ENCODE data around the gene ADAMTS17.

The ADAMTS17 gene

DNA sequence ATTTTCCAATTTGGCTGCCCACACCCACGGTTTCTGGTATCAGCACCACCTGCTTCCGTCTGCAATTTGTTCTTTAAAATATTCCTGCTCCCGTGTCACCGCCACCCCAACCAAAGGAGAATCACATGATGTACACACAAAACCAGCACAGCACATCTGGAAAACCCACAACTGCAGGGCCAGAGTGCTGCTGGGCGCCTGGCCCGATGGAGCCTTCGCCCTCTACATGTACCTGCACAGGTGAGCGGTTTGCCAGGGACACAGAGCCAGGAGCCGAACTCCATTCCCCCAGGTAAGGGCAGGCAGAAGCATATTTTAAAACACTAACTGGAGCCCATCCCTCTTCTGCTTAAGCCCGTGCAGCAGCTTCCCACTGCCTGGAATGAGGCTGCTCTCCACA lies 75.6 kb downstream of the ADAMTS17 start:
- no peak for DNase-seq

DNA sequence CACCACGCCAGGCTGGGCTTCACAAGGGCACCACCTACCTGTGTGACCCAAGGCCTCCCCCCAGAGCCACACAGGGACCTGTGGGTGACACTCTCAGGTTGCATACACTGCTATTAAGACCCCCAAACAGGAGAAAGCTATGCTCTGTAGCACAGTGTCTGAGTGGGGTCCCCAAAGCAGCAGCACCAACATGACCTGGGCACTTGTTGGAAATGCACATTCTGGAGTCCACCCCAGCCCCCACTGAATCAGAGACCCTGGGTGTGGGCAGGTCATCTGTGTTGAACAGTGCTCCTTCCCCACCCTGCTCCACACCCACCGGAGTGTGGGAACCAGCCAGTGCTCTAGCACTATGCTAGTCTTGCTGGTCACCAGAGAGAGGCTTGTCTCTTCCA lies 76.1 kb downstream of the ADAMTS17 start:
- no peak for DNase-seq

DNA sequence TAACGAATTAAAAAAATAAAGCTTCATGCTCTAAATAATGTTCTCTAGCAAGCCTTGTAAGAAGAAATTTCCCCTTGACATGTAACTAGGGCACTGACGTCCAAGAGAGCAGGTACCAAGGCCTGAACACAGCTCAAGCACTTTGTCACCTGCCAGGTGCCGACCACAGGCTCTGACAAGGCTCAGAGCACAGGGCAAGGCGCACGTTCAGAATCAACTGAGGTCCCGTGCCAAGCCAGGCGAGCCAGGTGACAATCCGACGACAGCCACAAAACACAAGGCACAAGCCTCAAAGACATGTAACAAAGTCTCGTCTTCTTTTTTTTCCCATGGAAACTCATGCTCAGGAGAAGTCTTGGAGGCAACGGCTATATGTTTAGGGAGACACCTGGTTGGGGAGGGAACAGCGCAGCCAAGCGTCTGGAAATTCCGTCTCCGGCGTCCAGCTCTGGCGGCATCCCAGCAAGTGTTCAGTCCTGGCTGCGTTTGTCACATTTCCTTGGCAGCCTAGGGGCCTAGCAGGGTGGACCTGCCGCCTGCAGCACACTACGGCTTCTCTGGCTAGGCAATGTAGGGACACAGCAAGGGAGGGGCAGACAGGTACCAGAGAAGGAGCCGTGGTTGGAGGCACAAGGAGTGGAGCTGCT lies 76.7 kb downstream of the ADAMTS17 start:
- DNase-seq = no peak

DNA sequence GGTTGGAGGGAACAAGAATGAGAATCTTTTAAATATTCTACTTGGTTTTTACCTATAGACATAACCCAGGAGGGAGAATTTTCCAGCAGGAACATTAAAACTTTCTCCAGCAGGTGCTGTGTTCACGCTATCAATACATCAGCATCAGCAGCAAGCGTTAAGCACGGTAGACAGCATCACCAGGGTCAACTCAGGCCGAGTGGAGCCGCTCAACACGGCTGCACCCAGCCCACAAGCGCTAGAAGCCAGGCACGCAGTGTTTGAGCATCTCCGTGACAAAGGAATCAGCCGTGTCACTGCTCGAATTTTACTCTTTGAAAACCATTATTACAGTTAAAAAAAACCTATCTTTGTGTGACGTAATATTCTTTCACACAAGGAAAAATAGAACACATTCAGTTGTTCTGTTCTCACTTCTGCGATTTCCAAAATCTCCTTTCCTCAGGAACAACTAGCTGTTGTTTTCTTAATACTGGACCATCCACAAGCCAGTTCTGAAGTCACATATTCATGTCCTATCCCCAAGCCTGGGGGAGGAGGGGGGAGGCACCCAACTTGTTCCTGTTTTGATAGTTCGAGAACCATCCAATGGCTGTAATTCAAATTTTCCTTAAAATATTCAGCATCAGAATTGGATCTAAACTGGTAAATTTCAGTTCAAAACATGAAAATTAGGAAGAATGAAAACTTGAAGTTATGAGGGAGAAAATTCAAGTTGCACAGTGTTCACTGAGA lies 77.9 kb downstream of the ADAMTS17 start:
- DNase-seq = no peak

DNA sequence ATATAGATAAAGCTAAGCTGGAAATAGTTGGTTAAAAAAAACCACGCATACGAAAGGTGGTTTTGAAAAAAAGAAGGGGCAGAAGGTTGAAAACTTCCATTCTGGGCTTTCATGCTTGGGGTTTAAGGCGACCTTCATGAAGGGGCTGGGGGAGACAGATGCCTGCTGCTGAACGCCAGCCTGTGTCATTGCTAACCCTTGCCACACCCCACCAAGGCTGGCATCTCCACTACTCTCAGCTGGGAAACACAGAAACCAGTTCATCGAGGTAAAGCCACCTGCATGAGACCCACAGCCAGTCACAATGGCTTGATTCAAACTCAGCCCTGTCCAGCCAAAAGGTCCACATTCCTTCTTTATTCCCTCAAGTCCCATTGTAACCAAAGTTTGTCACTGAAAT lies 78.7 kb downstream of the ADAMTS17 start:
- DNase-seq = no peak

DNA sequence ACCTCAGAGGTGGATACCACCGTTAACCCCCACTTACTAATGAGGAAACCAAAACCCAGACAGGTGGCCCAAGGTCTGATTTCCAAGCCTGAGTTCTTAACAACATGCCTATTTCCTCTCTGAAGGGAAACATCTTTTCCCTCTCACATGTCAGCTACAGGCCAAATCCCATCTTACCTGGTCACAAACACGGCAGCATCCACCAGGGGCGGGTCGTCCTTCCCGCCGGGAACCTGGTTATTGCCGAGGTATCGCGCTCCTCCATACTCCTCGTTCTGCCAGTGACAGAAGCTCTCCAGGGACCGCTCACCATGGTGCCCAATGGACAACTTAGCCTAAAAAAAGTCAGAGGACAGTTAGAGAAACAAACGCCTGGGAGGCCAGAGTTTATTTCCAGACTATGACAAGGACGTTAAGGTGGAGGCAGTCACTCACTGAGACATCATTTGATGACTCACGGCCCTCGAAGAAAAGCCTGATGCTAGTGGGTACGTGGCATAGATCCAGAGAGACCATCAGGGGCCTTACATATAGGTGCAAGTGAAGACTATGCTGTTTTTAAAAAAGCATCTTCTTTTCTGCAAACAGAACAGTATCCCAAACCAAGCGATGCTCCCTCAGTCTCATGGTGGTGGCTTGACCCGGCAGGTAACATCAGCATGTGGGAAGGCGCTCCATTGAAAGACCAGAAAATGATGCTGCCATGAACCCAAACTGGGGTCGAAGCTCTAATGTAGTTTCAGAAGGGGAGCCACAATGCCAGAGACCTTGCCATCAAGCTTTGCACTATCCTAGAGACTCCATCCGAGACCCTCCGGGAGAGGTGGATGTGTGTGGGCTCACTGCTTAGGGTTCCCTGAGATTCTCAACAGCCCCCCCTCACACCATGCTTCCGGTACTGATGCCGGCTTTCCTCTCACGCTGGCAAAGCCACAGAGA lies 80.2 kb downstream of the ADAMTS17 start:
- no peak for DNase-seq

DNA sequence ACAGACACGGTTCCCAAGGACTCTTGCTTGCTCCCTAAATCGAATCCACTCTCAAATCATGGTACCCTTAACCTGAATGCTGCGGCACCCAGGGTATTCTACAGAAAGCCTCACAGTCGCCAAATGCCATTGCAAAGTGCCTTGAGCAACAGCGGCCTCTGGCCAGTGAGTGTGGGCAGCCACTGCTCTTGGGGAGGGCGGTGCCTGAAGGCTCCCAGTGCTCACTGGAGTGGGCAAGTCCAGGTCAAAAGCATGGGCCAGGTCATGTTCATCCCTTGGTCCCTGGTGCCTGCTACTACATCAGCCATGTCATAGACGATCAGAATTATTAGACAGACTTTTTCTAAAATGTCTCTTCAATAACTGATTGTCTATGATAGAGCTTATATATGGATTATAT lies 82.5 kb downstream of the ADAMTS17 start:
- DNase-seq = no peak

DNA sequence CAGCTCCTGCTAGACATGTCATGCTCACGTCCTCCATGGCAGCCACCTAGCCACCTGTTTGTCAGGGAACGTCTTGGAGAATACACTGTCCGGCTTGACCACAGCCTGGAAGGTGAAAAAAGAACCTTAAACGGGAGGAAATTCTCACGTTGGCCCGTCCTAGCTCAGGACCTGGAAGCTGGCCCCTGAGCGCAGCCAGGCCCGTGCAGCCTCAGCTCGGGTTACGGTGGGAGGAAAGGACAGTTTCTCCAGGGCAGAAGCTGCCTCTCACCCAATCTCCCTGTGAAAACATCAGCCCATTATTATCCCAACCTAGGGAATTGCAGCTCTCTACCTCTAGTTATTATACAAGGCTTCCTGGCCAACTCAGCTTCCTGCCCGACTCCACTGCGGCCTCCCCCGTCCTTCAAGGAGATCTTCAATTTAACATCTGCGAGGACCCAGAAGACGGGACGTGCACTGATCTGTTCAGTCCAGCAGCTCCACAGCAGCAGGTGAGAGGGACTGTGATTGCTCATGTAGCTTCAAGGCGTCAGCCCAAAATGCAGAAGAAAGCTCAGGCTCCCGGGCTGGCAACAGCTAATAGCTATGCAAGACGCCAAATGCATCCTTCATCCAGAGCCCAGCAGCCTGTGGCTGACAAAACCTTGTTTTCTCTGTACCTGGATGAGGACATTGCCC lies 84.7 kb downstream of the ADAMTS17 start:
- DNase-seq = no peak

DNA sequence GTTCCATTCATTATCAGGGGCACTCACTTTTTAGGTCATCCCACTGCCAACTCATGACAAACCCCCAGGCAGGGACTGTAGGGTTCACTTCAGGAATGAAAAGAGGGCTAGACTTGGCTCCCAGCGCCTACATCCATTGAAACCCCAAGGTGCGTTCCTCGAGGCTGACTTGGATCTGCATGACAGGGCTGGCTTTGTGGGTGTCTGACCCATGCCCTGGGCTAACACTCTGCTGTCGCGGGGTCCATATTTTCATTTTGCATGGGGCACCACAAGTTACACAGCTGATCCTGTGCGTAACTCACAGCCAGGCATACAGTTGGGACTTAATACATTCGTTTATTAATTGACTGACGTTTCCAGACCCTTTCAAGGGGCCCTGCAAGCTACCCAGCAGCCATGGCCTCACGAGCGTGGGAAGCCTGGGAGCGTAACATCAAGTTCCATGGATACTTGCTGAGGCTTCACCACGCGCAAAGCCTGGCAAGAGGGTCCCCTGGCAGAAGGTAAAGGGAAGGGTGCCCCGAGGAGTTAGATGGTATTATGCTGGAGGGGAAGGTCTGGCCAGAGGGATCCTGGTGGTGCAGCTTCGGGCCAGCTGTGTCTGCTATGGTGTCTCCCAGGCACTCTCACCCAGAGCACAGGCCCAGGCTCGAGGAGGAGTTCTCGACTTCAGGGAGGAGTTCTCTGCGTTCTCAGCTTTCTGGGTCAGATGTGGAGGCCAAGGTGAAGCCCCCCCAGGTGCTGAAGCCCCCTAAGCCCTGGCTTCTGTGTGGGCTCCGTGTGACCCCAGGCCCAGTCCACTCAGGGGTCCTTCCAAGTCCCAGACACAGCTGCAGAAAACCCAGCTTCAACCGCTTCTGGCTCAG lies 85.4 kb downstream of the ADAMTS17 start:
- DNase-seq = no peak

DNA sequence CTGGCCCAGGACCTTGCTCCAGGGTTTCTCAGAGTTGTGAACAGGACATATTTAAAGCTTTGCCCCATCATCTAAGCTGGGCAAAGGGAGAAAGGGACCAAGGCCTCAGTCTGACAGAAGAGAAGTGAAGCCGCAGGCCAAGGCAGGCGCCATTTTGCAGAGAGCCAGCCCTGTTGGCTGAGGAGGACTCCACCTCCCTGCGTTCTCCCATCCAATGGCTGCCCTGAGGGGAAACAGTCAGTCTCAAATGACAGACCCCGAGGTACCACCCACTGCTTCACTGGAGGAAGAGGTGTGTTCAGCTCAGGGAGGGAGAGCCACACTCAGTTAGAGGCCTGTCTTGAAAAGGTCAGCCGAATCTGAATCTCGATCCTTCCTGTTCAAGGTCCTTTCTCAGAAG lies 86.1 kb downstream of the ADAMTS17 start:
- DNase-seq = no peak

DNA sequence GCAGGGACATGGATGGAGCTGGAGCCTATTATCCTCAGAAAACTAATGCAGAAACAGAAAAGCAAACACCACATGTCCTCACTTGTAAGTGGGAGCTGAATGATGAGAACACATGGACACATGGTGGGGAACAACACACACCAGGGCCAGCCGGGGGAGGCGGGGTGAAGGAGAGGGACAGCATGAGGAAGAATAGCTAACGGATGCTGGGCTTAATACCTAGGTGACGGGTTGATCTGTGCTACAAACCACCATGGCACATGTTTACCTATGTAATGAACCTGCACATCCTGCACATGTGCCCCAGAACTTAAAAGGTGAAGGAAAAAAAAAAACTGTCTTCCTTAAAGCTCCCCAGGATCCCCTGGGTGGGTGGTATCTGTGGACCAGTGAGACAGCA lies 87.1 kb downstream of the ADAMTS17 start:
- DNase-seq = no peak

DNA sequence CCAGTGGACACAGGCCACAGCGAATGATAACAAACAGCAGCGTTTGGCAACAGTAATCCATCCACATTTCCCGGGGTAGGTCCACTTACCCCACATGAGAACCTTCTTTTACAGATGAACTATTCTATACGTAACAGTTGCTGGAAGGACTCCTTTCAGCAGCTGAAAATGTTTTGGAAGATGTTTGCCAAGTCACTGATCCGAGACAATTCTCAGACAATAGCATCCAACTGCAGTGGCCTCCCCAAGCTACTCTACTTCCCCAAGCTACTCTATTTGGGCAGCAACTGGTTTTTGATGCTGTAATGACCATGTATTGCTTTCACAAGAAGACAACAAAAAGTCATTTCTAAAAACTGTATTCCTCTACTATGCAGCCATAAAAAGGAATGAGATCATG lies 87.5 kb downstream of the ADAMTS17 start:
- DNase-seq = no peak

DNA sequence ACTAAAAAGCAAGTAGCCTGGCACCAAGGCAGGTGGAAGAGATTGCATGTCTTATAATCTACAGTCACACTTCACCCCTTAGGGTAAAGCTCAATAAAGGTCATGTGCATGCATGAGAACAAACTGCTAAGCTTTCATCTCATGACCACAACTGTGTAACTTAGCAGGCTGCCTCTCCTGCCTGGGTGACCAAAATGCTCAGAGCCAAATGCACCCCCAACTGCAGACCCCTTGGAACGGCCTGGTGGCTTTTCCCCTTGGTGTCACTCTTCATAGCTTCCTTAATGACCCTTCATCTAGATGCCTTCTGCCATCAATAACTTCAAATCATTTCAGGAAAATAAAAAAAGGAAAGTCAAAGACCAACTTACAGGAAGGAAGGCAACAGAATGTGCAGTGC lies 88.1 kb downstream of the ADAMTS17 start:
- no peak for DNase-seq

DNA sequence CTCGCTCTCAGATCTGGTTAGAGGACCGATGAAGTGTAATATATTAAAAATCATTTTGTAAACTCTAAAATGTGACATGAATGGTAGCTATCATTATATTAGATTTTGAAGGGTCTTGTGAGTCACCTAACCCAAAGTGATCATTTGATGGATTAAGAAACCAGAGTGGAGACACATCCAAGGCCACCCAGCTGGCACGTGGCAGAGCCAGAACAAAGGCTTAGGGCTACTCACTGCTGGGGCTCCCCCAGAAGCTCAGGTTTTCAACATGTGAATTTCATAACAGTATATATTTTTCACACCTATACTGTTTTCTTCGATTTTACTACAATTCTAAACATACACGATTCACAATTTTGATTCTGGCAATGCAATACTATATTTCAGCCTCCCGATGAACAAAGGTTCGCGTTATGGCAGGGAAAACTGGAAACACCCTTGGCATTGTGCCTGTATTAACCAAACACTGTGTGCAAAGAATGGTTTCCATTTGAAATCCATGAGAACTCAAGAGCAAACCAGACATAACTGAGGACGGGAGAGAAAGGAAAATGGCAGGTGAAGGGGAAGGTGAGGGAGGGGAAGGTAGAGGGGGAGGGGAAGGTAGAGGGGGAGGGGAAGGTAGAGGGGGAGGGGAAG lies 88.9 kb downstream of the ADAMTS17 start:
- no peak for DNase-seq

DNA sequence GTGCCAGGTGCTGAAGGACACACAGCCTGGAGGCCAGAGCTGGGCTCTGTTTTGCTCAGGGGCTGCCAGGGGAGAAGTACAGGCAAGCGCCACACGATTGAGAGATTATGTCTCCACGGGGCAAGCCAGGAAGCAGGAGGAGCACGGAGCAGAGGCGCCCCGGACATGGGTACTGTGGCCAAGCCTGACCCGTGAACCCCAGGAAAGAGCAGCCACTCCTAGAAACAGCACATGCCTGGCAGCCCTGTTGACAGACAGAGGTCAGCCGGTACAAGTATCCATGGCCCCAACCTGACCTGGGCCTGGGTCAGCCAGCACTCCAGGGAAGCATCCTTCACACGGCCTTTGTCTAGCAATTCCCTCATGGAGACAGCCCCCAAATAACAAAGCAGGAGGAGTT lies 89.4 kb downstream of the ADAMTS17 start:
- DNase-seq = no peak

DNA sequence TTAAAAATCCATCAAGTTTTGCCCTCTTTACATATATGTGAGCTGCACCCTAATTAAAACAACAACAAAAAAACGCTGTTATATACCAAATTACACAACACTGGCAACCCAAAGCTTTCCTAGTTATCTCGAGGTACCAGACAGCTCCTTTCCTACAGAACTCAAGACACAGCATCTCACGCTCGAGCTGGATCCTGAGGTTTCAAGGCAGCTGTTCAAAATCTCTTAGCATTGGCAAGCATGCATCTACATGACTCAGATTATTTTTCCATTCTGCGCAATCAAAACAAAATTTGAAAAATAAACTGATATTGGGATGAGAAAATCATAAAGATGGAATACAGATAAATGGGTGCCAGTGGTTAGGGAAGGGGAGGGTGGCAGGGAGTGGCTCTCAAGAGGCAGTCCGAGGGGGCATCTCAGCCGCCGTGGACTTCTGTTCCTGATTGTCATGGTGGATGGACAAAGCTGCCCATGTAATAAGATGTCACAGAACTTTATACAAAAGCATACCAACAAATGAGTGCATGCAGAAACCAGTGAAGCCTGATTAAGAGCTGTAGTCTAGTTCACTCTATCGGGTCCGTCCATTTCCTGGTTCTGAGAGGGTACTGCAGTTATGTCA lies 91.5 kb downstream of the ADAMTS17 start:
- DNase-seq = no peak

DNA sequence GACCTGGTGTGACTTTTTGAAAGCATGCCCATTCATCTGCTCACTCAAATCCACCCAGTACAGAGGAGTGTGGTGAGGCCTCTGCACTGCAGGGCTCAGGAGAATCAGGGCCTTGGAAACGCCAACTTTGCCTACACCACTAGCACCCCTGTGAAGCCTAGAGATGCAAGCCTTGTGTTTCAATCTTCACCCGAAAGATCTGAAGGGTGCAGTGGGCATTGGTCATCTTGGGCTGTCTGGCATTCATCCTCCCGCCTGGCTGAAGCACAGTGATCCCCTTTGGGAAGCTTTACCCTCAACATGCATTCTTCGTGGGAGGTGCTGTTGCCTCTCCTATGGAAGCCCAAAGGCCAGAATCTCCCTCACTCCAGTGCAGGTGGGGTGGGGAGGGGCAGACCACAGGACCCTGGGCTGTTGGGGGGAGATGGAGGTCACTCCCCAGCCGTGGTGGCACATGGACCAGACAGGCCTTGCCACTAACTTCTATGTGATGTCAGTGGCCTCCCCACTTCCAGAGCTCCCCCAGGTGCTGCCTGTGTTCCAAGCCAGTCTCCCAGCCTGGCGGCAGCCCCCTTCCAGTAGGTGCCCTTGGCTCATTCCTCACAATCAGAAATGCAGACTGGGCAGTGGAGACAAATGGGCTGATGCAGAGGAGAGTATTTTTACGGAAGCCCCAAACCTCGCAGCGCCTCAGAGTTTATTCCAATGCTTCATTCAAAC lies 92.5 kb downstream of the ADAMTS17 start:
- DNase-seq = no peak

DNA sequence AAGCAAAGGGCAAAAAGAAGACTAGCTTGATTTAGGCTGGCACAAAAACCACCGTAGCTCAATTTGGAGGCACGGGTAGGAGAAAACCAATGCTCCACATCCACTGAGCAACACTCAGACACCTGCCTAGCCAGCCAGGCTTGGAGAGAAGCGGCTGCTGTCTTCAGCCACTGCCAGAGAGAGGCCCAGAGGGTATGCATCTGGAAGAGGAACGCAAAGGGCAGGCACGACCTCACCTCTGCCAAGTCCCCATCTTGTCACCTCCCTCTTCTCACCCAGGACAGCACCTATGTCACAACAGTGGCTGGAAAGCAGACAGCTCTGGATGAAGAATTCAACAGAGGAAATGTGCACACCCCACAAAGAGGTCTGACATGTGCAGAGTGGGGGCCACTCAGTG lies 93.5 kb downstream of the ADAMTS17 start:
- no peak for DNase-seq

DNA sequence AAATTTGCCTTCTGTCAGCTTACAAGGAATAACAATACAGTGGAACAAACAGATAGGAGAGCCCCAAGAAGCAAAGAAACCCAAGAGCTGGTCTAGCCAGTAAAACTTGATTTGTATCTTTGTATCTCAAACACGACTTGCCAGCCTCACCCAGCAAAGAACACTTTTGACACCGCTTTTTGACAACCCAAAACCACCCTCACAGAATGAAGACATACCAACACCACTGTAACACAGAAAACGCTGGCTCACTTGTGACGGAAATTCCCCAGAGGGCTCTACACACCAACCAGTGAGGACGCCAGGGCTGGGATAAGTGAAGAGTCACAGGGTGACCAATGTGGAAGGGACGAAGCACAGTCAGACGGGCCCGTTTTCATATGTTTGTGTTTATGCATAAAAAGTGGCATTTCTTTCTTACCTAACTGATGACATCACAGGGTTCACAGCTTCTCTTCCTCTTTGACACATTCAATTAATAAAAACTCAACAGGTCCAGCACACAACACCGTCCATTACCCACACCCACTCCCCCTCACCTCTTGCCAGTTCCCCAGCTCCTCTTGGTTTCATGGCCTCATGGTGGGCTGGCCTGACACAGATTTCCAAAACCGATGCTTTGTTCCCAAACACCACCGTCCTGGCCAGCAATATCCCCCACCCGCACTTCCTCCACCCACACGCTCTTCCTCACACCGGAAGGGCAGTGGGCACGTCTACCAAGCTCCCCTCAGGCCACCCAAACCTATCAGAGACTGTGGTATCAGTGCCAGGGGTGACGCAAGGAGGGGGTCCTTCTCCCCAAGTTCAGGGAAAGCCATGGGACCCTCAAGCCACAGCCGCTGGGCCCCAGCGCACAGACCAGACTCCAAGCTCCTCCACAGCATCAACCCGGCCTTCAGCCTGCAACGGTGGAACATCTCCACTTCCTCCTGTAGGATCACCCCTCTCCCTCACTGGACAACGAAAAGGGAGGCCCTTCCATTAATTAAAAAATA lies 94.2 kb downstream of the ADAMTS17 start:
- no peak for DNase-seq

Measured in activated CD4-positive, CD25-positive, alpha-beta regulatory T cell treated with anti-CD3 and anti-CD28 coated beads, Interleukin-2, amount 50 U/mL, for 72 hours (primary cell).